HG03135 (cell line): ENCODE measurements around the gene TULP1.
"Not testable (repeated sequence)": the region's sequence is repeated elsewhere in the genome, so short reads cannot be mapped to it uniquely, and the experiment has no call there.

Source experiments
- ATAC-seq: cut with Tn5 transposase; IDR thresholded peaks from one replicate; pipeline ENCODE4 v1.9.1; 2021; ENCODE audit warnings: mild to moderate bottlenecking, moderate library complexity; ENCODE audit not compliant: unreplicated experiment

Gene TULP1

GRCh38 chr6:35512740-35513139 is at the start of gene TULP1:
Gene TULP1, minus strand, starts transcription at chr6:35512896. Its CDS starts 38 bp downstream, at chr6:35512858.
- no peak for ATAC-seq

GRCh38 chr6:35562060-35562459 is 49.4 kb upstream of the TULP1 start:
- ATAC-seq = no peak

DNA sequence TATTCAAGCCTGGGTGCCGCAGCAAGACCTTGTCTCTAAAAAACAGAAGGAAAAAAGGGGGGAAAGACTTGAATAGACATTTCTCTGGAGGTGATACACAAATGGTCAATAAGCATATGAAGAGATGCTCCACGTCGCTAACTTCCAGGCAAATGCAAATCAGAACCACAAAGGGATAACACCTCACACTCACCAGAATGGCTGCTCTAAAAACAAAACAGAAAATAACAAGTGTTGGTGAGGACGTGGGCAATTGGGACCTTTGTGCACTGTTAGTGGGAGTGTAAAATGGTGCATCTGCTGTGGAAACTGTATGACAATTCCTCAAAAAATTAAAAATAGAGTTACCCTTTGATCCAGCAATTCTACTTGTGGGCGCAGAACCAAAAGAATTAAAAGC is 48.4 kb upstream of the TULP1 start:
- no peak for ATAC-seq

GRCh38 chr6:35558571-35558970 is 45.9 kb upstream of the TULP1 start:
- ATAC-seq = no peak

GRCh38 chr6:35557239-35557638 is 44.5 kb upstream of the TULP1 start:
- no peak for ATAC-seq

GRCh38 chr6:35554811-35555210 is 42.1 kb upstream of the TULP1 start:
- ATAC-seq = no peak

GRCh38 chr6:35553315-35553714 is 40.6 kb upstream of the TULP1 start:
- ATAC-seq = no peak

- no peak for ATAC-seq
Observed at GRCh38 chr6:35552285-35552917, 39.7 kb upstream of the TULP1 start.

- ATAC-seq = no peak
Observed at GRCh38 chr6:35550437-35550836, 37.7 kb upstream of the TULP1 start.

DNA sequence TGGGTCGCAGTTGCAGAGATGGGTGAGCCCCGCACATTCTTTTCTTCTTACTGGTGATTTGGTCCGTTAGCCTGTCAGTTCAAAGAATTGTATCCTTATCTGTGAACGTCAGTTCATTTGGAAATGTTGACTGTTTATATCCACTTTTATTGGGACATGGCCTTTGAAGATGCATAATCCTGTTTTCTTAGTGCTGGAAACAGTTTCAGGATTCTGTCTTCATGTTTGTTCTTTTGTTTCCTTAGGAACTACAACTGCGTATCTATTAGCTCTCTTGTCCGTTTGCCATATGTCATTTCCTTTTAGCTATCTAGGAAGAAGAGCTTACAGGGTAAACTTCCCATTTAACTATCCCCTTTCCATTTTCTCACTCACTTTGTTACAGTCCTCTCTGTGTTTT is 35.0 kb upstream of the TULP1 start:
- ATAC-seq = no peak

GRCh38 chr6:35544769-35545361 is 32.2 kb upstream of the TULP1 start:
- no peak for ATAC-seq

DNA sequence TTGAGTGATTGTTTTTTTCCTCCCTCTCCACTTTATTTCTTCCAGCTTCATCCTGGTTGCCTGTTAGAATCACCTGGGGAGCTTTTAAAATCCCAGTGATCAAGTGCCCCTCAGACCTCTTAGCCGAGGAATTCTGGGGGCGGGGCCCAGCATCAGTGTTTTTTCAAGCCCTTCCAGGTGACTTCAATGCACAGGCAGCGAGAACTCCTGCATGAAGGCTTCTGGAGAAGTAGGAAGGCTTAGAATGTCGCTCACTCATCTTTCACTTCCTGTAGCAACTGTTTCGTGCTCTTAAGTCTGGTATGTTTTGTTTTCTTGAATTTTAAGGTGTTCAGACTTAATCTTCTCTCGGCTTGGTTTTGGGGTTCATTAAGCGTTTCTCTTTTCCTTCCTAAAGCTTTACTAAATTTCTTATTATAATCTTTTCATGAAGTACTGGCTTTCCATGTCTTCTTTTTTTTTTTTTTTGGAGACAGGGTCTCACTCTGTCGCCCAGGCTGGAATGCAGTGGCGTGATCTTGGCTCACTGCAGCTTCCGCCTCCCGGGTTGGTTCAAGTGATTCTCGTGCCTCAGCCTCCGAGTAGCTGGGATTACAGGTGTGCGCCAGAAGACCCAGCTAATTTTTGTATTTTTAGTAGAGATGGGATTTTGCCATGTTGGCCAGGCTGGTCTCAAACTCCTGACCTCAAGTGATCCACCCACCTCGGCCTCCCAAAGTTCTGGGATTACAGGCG is 30.9 kb upstream of the TULP1 start:
- no peak for ATAC-seq

DNA sequence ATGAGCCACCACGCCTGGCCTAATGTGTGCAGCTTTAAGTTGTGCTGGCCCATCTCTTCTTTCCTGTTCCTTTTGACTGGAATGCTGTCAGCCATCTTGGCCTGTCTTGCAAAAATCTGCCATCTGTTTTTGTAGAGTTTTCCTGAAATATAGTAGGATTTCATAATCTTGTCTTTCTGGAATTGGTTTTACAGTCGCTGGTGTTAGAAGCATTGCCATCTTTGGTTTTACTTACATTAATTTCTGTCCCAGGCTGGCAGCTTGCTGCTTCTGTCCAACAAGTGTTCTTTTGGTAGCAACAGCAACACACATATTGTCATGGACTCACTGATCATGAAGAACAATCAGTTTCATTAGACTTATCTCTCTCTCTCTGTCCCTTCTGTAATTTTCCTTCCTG is 29.1 kb upstream of the TULP1 start:
- ATAC-seq = no peak

- no peak for ATAC-seq
Observed at GRCh38 chr6:35539223-35539622, 26.5 kb upstream of the TULP1 start.

GRCh38 chr6:35535847-35536246 is 23.2 kb upstream of the TULP1 start:
- not testable (repeated sequence) for ATAC-seq

DNA sequence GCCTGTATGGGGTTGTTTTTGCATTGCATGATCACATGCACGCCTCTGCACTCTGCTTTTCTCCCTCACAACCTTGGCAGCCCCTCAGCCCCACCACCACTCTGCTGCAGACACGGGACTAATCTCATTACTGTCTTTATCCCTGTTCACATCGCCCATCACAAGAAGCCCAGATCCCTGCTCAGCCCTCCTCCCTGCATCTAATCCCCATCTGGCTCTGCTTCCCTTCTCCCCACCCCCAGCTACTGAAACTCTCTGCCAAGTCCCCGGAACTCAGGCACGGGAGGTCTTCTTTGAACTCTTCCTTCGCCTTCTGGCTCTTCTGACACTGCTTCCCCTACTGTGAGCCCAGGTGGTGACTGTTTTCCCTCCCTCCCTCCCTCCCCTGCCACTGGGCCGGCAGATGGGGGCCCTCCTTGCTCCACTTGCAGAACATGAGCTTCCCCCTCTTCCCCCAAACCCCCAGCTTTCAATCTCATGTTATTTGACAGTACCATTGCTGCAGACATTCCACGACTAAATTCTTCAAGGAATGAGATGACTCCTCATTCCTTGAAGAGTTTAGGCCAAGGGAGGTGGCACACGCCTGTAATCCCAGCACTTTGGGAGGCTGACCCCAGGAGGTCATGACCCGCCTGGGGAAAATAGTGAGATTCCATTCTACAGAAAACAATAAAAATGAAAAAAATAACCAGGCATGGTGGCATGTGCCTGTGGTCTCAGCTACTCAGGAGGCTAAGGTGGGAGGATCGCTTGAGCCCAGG is 21.9 kb upstream of the TULP1 start:
- no peak for ATAC-seq

DNA sequence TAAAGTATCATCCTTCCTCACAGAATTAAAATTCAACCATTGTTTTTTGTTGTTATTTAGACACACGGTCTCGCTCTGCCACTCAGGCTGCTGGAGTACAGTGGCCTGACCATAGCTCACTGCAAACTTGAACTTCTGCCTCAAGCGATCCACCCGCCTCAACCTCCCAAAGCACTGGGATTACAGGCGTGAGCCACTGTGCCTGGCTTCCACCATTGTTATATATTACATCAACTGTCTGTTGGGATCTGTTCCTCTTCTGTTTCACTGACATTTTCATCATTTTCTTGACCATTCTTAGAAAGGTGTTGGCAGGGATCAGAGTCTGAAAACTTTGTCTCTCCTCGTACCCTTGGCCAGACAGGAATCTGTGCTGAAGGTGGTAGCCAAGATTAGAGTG is 21.3 kb upstream of the TULP1 start:
- no peak for ATAC-seq

DNA sequence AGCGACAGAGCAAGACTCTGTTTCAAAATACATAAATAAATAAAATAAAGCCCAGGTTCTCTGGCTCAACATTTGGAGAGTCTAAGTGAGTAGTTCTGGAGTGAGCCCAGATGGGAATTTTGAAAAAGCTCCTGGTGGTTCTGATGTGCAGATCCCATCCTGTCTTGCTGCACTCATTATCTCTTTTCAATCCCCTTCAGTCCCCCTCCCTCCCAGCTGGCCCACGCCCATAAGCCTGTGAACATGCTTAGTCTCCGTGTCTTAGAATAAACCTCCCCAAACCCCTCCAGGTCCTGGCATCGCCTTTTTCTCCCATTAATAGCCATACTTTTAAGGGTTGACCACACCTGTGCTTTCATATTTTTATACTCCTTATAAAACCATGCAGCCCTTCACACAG is 19.4 kb upstream of the TULP1 start:
- no peak for ATAC-seq

DNA sequence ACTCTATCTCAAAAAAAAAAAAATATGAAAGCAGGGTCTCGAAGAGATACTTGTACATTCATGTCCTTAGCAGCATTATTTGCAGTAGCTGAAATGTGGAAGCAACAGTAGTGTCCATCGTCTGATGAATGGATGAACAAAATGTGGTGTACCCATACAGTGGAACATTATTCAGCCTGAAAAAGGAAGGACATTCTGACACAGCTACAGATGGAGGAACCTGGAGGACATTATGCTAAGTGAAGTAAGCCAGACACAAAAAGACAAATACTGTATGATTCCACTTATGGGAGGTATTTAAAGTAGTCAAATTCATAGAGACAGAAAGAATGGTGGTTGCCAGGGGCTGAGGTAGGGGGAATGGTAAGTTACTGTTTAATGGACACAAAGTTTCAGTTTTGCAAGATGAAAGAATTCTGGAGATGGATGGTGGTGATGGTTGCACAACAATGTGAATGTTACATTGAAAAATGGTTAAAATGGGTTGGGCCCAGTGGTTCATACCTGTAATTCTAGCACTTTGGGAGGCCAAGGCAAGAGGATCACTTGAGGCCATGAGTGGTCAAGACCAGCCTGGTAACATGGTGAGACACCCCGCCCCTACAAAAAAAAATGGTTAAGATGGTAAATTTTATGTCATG is 11.8 kb upstream of the TULP1 start:
- no peak for ATAC-seq

GRCh38 chr6:35522660-35523658 is 10.3 kb upstream of the TULP1 start:
- ATAC-seq = no peak
